Stimulated activated CD4-positive, alpha-beta T cell treated with anti-CD3 and anti-CD28 coated beads, Interleukin-12 subunit alpha, Interleukin-12 subunit beta, amount 100 ng/mL, for 24 hours (primary cell): Measurements from ENCODE around the gene PSMG3.

Experiments used
- DNase-seq, 2 experiments: peaks; one replicate each; pipeline ENCODE4 v3.0.0-alpha.2; 2020; ENCODE audit warnings: low read depth in 2 of 2

Gene PSMG3

GRCh38 chr7:1544896-1545416 lies 24.9 kb downstream of the PSMG3 start:
- no peak for DNase-seq

GRCh38 chr7:1544178-1544895 lies 25.5 kb downstream of the PSMG3 start:
- no peak for DNase-seq

GRCh38 chr7:1543826-1544177 lies 26.0 kb downstream of the PSMG3 start:
- DNase-seq: no peak

- DNase-seq: no peak
Measured at GRCh38 chr7:1542841-1543747, 26.7 kb downstream of the PSMG3 start.

- no peak for DNase-seq
Measured at GRCh38 chr7:1542329-1542728, 27.5 kb downstream of the PSMG3 start.

GRCh38 chr7:1541431-1542162 lies 28.2 kb downstream of the PSMG3 start:
- no peak for DNase-seq

GRCh38 chr7:1540776-1541271 lies 29.0 kb downstream of the PSMG3 start:
- no peak for DNase-seq

GRCh38 chr7:1539882-1540775 lies 29.7 kb downstream of the PSMG3 start:
- DNase-seq: no peak

GRCh38 chr7:1539181-1539881 lies 30.5 kb downstream of the PSMG3 start:
- DNase-seq: no peak

- DNase-seq: no peak
Measured at GRCh38 chr7:1538544-1539180, 31.2 kb downstream of the PSMG3 start.

GRCh38 chr7:1537535-1538412 lies 32.1 kb downstream of the PSMG3 start:
- DNase-seq: no peak

GRCh38 chr7:1536743-1537534 lies 32.9 kb downstream of the PSMG3 start:
- no peak for DNase-seq

- DNase-seq: no peak
Measured at GRCh38 chr7:1536455-1536742, 33.4 kb downstream of the PSMG3 start.

GRCh38 chr7:1535701-1536454 lies 34.0 kb downstream of the PSMG3 start:
- no peak for DNase-seq

GRCh38 chr7:1535100-1535458 lies 34.8 kb downstream of the PSMG3 start:
- DNase-seq: no peak

- DNase-seq: no peak
Measured at GRCh38 chr7:1534330-1535099, 35.3 kb downstream of the PSMG3 start.
